GM19468 (cell line): Measurements from ENCODE around the gene PHF21B.
"Not testable (repeated sequence)": the region's sequence is repeated elsewhere in the genome, so short reads cannot be mapped to it uniquely, and the experiment has no call there.

Source experiments
- ATAC-seq: cut with Tn5 transposase; IDR thresholded peaks from one replicate; pipeline ENCODE4 v1.9.1; 2021; ENCODE audit warnings: mild to moderate bottlenecking, moderate library complexity, moderate number of reproducible peaks; ENCODE audit not compliant: unreplicated experiment; ENCODE audit errors: extremely low read depth

PHF21B gene

DNA sequence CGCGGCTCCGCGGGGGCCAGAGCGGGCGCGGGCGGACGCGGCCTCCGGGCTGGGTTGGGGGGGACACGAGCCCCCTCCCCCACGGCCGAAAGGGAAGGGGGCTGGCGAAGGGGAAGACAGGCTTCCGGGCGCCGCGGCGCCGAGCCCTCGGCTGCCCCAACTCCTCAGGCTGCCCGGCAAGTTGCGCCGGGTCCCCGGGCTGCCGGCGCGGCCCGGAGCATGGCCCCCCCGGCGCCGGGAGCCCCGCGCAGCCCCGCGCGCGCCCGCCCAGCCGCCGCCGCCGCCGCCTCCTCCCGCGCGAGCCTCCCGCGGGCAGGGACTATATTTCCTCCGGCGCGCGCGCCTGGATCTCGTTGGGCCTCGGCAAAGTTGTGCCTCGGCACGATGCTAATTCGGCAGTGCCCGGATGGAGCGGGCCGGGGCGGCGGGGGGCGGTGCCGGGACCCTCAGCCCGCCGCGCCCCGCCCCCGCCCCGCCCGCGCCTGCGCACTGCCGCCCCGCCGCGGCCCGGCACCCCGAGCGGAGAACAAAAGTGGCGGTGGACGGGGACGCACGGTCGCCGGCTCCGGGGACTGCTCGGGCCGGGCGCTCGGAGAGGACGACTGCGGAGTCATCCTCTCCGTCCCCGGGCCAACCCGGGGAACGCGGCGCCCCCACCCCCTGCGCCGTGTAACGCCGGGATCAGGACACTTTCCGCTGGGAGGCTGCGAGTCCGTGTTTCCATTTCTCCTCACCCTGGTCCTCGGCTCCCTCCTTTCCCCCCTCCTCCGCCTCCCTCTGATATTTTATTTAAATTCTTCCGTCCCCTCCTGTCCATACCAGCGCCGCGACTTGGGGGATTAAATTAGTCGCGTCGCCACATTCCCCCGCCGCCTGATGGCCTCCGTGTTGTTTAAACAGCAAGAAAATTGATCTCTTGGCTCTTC lies at the start of gene PHF21B:
PHF21B (minus strand) TSS at position 400 of the 926 bp plus-strand sequence. CDS start 456 bp downstream, outside the sequence.
- no peak for ATAC-seq

- ATAC-seq, result no peak
Observed at GRCh38 chr22:45059296-45059695, 49.5 kb upstream of the PHF21B start.

DNA sequence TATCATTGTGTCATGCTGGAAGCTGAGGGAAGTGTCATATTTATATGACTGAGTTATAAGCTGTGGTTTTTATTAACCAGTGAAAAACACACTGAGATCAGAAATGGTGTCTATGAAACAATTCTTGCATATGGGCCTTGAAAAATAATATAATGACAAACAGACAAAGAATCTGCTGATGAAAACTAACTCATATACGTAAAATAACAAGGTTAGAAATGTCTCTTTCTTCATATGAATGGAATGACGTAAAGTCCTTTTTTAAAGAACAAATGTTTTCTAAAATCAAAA lies 48.8 kb upstream of the PHF21B start:
- no peak for ATAC-seq

- ATAC-seq, result no peak
Observed at GRCh38 chr22:45055936-45056335, 46.1 kb upstream of the PHF21B start.

DNA sequence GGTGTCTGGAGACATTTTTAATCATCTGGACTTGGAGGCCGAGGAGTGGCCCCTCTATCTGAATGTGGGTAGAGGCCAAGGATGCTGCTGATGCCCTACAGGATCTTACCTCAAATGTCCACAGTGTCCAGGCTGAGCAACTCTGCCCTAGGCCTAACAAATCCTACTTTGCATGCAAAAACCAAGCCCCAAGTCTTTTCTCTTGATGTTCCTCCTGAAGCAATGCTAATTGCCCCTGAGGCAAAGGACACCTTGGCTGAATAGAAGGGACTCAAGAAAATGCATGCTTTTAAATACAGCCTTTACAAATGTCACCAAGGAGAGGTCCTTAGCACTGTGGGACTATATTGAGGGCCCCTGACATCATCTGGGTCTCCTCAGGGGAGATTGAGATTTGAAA lies 43.8 kb upstream of the PHF21B start:
- no peak for ATAC-seq

DNA sequence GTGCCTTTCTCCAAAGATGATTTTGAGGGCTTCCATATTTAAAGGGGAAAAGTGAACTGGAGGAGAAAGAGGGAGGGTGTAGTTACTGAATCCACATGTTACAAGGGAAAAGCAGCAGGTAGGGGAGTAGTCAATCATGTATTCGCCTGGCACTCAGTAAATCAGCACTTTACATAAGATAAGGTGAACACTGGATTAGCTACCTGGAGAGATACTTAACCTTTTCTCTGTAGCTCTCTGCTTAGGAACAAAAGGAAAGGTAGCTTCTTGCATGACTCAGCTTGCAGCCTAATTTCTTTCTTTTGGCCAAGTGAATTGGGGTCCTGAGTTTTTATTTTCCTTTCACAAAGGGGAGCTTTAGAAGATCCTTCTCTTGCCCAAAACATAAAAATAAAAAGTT lies 43.3 kb upstream of the PHF21B start:
- no peak for ATAC-seq

DNA sequence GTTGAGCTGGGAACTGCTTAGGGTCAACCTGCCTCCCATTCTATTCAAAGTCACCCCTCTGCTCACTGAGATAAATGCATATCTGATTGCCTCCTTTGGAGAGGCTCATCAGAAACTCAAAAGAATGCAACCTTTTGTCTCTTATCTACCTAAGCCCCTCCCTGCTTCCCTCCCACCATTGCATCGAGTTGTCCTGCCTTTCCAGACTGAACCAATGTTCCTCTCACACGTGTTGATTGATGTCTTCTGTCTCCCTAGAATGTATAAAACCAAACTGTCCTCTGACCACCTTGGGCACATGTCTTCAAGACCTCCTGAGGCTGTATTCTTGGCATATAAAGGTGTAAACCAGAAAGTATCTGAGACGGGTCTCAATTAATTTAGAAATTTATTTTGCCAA lies 42.9 kb upstream of the PHF21B start:
- not testable (repeated sequence) for ATAC-seq

GRCh38 chr22:45051946-45052345 lies 42.1 kb upstream of the PHF21B start:
- no peak for ATAC-seq

- no peak for ATAC-seq
Observed at GRCh38 chr22:45051419-45051818, 41.6 kb upstream of the PHF21B start.

DNA sequence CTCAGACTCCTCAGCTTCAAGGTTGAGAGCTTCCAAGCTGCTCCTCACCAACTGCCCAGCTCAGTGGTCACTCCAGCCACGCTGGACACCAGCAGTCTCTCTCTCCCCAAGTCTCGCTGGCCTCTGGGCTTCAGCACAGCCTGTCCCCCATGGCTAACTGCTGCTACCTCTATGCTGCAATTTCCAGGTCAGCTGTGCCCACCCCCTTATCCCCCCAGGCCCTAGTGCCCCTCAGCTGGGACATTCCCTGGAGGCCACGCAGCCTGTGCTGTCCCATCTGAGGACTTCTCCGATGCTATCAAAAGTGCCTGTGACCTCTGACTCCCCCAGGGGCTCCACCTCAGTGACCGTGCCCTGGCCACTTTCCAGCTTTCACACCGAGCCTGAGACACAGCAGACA lies 37.5 kb upstream of the PHF21B start:
- ATAC-seq, result no peak

DNA sequence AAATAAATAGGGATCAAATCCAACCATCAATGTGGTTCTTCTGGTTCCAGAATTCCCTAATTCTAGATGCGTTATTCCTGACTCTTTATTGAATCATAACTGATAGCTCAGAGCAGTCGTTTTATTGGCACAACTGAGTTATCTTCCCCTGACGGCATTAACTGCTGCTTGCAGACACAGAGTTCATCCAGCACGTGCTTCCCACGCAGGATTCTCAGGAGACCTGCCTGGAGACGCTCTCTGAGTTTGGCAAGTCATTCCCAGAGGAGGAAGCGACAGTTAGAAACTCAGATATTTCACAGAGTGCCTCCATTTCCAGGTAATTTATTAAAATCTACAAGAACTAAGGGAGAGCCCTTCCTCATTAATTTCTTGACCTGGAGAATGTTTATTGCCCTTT lies 35.4 kb upstream of the PHF21B start:
- ATAC-seq, result no peak

GRCh38 chr22:45042263-45042662 lies 32.5 kb upstream of the PHF21B start:
- no peak for ATAC-seq

DNA sequence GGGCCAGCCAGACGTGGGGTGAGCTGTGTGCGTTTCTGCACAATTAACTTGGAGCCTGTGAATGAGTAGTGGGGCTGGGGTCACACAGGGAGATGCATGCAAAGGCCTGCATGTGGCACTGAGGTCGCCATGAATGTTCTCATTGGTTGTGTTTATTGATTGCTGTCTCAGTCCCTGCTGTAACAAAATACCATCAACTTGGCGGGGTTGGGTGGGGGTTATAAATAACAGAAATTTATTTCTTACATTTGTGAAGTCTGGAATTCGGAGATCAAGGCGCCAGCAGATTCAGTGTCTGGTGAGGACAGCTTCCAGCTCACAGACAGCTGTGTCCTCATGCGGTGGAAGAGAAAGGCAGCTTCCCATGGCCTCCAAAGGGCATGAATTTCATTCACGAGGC lies 29.3 kb upstream of the PHF21B start:
- no peak for ATAC-seq

DNA sequence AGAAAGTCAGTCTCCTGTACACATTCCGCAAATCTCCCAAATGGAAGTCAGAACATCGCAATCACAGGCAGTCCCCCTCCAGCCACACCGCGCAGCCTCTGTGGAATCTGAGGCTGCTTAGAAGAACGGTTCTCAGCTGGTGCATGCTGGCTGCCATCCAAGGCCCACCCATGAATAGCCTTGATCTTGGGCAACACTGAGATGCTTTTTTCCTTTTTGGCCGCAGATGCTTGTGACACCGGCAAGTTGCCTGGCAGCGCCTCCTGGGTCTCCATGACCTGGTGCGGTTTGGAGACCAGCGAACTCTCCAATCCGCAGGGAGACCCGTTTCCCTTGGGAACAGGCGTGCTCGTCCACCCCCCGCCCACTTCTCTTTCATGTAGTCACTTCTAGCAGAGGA lies 26.3 kb upstream of the PHF21B start:
- no peak for ATAC-seq

DNA sequence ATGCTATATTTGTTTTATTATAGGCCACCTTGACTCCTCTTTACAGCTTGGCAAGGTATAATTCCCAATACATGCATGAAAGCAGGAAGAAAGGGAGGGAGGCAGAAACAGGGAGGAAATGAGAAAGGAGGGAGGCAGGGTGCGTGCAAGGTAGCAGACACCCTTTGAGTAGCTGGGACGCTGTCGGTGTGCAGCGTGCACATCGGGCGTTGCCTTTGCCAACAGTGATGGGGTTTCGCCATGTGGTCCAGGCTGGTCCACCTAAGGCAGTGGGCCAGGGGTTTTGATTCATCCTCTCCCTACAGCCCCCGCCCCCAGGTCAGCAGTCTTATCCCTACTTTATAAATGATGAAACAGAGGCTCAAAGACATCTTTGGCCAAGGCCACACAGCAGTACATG lies 25.0 kb upstream of the PHF21B start:
- ATAC-seq, result no peak

DNA sequence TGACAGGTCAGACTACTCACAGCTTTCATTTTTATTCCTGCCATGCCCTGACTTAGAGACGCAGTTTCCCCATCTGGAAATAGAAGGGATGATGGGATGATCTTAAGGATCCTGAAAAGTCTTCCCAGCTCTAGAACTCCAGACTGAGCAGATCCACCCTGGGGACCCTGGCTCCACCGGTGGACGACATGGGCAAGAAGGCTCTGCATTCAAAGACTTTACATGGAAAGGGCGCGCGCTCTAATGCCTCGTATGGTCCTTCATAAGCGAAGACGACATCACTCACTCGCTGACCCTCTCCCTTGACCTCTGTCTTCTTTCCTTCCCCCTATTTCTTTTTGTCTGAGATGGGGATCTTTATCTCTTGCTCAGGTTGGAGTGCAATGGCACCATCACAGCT lies 24.4 kb upstream of the PHF21B start:
- ATAC-seq, result no peak

DNA sequence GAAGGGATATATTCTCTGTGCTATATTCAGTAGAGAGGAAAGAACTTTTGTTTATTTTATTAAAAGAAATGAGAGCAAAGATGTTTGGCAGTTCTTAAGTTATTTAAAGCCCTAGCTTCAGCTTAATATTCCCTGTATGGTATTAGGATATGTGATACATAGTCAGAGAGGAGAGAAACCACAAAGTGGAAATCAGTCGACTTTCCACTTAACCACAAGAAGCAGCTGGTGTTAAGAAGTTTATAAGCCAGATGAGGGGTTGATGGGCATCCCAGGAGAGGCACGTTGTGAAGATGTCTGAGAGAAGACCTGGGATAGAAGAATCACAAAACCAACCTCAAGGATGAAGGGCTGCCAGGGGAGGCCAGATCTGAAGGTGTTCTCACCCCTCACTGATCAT lies 23.3 kb upstream of the PHF21B start:
- no peak for ATAC-seq

DNA sequence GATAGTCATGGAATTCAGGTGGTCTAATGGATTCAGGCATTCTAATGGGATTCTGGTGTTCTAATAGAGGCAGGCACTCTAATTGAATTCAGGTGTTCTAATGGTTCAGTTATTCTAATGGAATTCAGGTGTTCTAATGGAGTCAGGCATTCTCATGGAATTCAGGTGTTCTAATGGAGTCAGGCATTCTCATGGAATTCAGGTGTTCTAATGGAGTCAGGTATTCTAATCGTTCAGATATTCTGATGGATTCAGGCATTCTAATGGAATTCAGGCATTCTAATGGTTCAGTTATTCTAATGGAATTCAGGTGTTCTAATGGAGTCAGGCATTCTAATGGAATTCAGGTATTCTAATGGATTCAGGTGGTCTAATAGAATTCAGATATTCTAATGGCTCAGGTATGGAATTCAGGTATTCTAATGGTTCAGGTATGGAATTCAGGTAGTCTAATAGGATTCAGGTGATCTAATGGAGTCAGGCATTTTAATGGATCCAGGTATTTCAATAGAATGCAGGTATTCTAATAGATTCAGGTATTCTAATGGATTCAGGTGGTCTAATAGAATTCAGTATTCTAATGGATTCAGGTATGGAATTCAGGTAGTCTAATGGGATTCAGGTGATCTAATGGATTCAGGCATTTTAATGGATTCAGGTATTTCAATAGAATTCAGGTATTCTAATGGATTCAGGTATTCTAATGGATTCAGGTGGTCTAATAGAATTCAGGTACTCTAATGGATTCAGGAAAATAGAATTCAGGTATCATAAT lies 22.0 kb upstream of the PHF21B start:
- no peak for ATAC-seq

- no peak for ATAC-seq
Observed at GRCh38 chr22:45029501-45029900, 19.7 kb upstream of the PHF21B start.

GRCh38 chr22:45026511-45026910 lies 16.7 kb upstream of the PHF21B start:
- ATAC-seq, result no peak

- no peak for ATAC-seq
Observed at GRCh38 chr22:45023431-45023830, 13.6 kb upstream of the PHF21B start.
